Mononuclear cell (primary cell): ENCODE data around the gene KLF16. TPM values are rescaled to one million over a fixed set of nuclear protein-coding genes. Genes with fewer than 3 reads are reported as not detected.

Source experiments
- H3K27me3 ChIP-seq: 2 replicates; pipeline ENCODE4 v1.6.0; 2011; ENCODE audit warnings: low read length, control low read depth; ENCODE audit not compliant: insufficient read depth
- H3K4me1 ChIP-seq: 2 replicates; pipeline ENCODE4 v1.5.1; 2011; ENCODE audit warnings: mild to moderate bottlenecking, low read length, control low read depth; ENCODE audit not compliant: insufficient read depth
- H3K4me3 ChIP-seq: 2 replicates; pipeline ENCODE4 v1.5.1; 2011; ENCODE audit warnings: mild to moderate bottlenecking, low read length, moderate library complexity
- H3K9me3 ChIP-seq: 2 replicates; pipeline ENCODE4 v1.5.1; 2011; ENCODE audit warnings: low read depth, mild to moderate bottlenecking, control low read depth, low read length
- total RNA-seq: library from RNA; depleted of rRNA; stranded (reverse); fragments of >200 nt; gene quantifications from one replicate; pipeline ENCODE4 v1.2.3, GENCODE V29; 2012

KLF16 gene
- total RNA-seq, 1 donor: 12.4 TPM

- Histone ChIP-seq H3K4me3 (no peak overlapping the region), H3K9me3 (no peaks in the 10 kb centered on the region), H3K27me3 (no peaks in the 10 kb centered on the region), H3K4me1 (peaks cover 36% of the 10 kb centered on the region)
These were observed 26.2 kb downstream of the KLF16 start for GRCh38 chr19:1837222-1837565.

- no peak overlapping the region for H3K4me3 ChIP-seq
- H3K9me3 ChIP-seq: no peaks in the 10 kb centered on the region
- peaks cover 33% of the 10 kb centered on the region for H3K4me1 ChIP-seq
- H3K27me3 ChIP-seq: no peaks in the 10 kb centered on the region
These were observed 26.7 kb downstream of the KLF16 start for GRCh38 chr19:1836458-1837221.

DNA sequence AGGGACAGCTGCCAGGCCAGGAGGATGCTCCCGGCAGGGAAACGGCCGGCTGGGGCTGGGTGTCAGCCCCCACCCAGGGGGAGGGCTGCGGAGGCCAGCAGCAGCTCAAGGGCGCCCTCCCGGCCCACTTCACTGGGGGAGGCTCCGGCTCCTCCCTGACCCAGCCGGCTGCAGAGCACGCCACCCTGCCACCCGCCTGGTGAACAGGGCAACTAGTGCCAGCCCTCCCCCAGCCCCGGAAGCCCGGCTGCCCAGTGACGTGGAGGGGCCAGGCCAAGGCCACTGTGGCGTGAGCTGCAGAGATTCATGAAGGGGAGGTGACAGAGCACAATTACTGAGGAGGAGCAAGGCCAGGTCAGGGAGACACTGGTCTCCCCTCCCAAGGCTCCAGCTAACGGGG lies 29.8 kb downstream of the KLF16 start:
- Histone ChIP-seq H3K4me1 (peaks cover 9% of the 10 kb centered on the region), H3K9me3 (no peaks in the 10 kb centered on the region), H3K4me3 (no peak overlapping the region)

DNA sequence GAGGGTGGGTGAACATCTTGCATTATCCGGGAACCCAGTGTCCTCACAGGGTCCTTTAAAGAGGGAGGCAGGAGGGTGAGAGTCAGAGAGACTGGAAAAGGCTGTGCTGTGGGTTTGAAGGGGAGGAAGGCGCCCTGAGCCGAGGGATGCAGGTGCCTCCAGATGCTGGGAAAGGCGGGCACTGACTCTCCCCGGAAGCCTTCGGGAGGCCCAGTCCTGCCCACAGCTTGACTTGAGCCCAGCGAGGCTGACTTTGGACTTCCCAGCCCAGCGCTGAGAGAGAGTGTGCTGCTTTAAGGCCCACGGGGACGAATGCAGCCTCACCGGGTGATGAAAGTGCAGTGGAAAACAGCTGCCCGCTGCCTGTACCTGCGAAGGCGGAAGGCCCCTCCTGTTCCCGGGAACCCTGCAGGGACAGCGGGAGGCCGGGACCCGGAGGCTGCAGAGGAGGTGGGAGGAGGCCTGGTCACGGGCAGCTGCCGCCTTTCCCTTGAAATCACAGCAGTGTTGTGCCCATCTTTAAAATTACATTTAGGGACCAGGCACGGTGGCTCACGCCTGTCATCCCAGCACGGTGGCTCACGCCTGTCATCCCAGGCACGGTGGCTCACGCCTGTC lies 31.2 kb downstream of the KLF16 start:
- no peaks in the 10 kb centered on the region for H3K9me3 ChIP-seq
- H3K27me3 ChIP-seq: no peaks in the 10 kb centered on the region
- no peak overlapping the region for H3K4me3 ChIP-seq
- no peaks in the 10 kb centered on the region for H3K4me1 ChIP-seq

More for the DNA sequence above, 29.8 kb downstream of the KLF16 start:
- no peaks in the 10 kb centered on the region for H3K27me3 ChIP-seq

DNA sequence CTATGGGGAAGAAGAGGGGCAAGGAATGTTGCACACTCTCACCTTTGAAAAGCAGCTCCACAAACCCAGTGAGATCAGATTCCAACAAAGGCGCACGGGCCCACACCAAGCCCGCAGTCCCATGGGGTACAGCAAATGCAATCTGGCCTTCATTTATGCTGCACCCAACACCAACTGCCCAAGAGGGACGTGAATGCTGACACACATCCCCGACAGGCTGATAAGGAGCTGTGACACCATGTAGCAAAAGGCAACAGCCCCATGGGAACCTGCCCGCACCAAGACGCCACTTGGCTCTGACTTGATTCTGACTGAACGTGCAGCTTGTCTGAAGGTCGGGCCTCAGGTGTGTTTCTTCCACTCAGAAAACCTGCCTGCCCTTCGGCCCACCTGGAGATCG lies 32.4 kb downstream of the KLF16 start:
- H3K4me1 ChIP-seq: no peaks in the 10 kb centered on the region

DNA sequence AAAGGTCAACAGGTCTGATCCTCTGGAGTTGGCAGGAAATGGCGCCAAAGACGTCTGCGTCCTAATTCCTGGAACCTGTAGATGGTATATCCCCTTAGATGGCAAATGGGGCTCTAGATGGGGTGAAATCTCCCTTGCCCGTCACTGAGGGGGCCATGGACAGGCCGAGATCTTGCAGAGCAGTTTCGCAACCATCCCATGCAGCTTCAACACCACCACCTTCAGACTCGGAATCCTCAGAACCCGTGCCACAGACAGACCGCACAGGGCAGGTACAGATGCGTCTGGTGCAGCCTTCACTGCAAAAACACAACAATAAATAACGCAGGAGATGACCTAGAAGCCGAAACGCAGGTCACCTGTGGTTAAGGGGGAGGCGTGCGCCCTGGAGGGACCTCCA lies 32.8 kb downstream of the KLF16 start:
- Histone ChIP-seq H3K27me3 (no peaks in the 10 kb centered on the region), H3K4me1 (no peaks in the 10 kb centered on the region), H3K9me3 (no peaks in the 10 kb centered on the region), H3K4me3 (no peak overlapping the region)

More for the DNA sequence above, 32.4 kb downstream of the KLF16 start:
- no peaks in the 10 kb centered on the region for H3K9me3 ChIP-seq
- no peaks in the 10 kb centered on the region for H3K27me3 ChIP-seq
- no peak overlapping the region for H3K4me3 ChIP-seq

DNA sequence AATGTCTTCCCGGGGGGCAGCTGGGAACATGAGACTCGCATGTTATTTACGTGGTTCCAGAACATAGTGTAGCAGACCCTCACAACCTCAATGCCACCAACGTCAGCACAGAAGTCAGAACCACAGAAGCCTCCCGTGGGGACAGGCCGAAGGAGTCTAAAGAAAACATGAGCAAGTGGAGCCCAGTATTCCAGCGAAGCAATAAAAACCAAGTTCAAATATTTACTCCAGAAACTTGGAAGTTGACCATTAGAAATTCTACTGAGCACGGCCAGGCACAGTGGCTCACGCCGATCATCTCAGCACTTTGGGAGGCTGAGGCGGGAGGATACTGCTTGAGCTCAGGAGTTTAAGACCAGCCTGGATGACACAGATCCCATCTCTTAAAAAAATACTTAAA lies 33.4 kb downstream of the KLF16 start:
- Histone ChIP-seq H3K4me1 (no peaks in the 10 kb centered on the region), H3K27me3 (no peaks in the 10 kb centered on the region), H3K4me3 (no peak overlapping the region), H3K9me3 (no peaks in the 10 kb centered on the region)

DNA sequence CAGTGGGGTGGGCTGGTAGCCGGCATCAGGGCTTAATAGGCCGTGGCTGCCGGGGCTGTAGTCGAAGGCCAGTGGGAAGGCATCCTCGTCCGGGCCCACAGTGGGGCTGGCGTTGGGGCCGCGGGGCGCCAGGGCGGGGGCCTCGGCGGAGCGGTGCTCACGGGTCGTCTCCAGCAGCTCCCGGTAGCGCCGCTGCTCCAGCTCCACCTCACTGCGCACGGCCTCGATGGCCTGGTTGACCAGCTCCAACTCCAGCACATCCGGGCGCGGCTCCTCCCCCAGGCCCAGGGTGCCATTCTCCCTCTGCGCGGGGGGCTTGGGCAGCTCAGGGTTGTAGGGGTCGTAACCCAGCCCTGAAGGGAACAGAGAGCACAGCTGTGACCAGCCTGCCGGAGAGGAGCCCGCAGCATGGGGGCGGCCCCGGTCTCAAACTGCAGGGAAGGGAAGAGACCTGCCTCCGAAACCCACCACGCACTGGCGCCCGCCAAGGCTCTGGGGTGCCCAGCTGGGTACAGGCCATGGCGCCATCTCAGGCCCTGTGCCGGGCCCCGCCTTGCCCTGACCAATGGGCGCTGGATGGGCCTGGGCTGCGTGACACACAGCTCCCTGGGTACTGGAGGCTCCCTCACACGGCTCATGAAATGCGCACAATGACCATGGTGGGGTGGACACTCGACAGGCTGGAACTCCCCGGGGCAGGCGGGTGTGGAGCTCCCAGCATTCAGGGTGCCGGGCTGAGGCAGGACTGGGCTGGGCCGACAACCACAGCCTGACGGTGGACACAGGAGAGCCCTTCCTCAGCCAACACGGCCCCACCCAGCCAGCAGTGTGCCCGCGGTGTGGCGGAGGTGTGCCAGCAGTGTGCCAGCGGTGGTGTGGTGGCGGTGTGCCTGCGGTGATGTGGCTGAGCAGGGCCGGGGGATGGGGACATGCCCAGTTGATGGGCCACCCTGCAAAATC lies 34.8 kb downstream of the KLF16 start:
- no peaks in the 10 kb centered on the region for H3K27me3 ChIP-seq
- no peaks in the 10 kb centered on the region for H3K9me3 ChIP-seq

DNA sequence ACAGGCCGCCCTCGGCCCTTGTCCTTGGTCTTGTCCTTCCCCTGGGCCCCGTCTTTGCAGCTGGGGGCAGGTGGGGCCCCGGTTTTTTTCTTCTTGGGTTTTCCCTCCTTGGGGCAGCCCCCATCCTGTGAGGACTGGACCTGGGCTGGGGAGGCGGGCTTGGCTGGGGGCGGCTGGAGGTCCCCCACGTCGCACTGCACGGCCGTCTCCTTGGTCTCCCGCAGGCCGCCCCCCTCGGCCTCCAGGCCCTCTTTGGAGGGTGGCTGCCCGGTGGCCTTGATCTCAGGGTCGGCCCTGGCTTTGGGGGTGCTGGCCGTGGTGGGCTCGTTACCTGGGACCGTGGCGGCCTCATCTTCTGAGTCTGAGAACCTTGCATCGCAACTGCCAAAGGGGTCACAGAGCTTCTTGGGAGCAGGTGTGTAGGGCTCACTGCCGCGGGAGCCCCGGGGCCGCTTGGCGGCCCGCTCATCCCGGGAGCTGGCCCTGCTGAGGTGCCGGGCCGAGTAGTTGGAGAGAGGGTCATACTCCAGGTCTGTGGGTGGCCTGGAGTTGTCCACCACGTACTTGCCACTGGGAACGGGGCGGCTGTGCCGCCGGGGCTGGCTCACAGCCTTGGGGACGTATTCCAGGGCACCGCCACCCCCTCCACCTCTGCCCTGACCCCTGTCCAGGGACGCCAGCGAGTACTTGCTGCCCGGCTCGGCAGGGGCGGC lies 35.7 kb downstream of the KLF16 start:
- no peaks in the 10 kb centered on the region for H3K4me1 ChIP-seq
- H3K4me3 ChIP-seq: no peak overlapping the region
- H3K9me3 ChIP-seq: no peaks in the 10 kb centered on the region
- no peaks in the 10 kb centered on the region for H3K27me3 ChIP-seq

More for the DNA sequence above, 34.8 kb downstream of the KLF16 start:
- Histone ChIP-seq H3K4me1 (no peaks in the 10 kb centered on the region), H3K4me3 (no peak overlapping the region)

DNA sequence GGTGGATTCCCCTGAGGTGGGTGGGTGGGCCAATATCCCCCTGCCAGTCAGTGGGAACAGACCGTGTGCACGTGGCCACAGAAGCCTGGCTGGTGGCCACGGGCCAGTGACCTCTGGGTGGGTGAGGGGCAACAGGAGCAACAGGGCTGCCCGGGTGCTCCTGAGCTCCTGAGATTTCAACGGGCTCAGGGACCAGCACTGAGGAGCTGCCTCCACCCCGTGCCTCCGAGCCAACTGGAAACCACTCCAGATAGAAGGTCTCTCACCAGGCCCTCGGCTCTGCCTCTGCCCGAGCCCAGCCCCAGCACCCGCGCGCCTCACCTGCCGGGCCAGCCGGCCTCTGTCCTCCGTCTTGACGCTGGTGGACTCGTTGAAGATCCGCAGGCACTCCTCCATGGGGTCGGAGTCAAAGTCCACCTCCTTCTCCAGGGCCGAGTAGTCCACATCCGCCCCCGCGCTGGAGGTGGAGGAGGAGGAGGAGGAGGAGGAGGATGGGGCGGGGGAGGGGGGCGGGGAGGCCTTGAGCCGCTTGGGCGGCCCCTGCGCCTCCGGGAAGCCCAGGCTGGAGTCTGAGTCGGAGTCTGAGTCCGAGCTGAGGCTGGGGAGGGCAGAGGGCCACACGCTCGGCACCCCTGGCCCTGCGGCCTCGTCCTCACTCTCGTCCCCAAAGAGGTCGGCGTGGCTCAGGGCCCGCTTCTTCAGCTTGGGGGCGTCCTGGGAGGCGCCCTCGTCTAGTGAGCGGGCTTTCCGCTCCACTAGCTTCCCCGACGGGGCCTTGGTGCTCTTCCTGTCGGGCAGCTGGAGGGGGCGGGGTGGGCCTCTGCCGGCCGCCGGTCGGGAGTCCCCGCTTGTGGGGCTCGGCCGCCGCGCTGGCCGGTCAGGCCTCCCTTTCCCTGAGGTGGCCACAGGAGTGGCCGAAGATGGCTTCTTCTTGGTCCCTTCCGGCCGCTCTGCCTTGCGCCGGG lies 36.5 kb downstream of the KLF16 start:
- Histone ChIP-seq H3K4me1 (no peaks in the 10 kb centered on the region), H3K9me3 (no peaks in the 10 kb centered on the region), H3K4me3 (no peak overlapping the region), H3K27me3 (no peaks in the 10 kb centered on the region)

GRCh38 chr19:1825909-1826556 lies 37.3 kb downstream of the KLF16 start:
- Histone ChIP-seq H3K4me3 (no peak overlapping the region), H3K9me3 (no peaks in the 10 kb centered on the region), H3K4me1 (no peaks in the 10 kb centered on the region), H3K27me3 (no peaks in the 10 kb centered on the region)

DNA sequence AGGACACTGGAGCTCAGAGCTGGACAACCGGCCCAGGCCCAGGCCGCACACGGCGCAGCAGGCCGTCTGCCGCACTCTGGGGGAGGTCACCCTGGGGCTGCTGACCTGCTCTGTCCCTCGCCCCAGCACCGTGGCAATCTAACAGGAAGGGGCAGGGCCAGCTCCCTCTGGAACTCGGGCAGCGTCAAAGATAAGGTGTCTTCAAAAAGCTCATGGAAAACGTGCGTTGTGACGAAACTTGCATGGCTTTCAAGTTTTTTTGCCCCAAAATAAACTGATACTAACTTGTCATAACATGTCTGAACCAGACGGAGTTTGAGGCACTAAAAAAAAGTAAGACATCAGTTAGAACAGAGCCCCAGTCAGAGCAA lies 39.1 kb downstream of the KLF16 start:
- no peak overlapping the region for H3K4me3 ChIP-seq
- no peaks in the 10 kb centered on the region for H3K4me1 ChIP-seq
- H3K27me3 ChIP-seq: no peaks in the 10 kb centered on the region
- H3K9me3 ChIP-seq: no peaks in the 10 kb centered on the region

- Histone ChIP-seq H3K9me3 (no peaks in the 10 kb centered on the region), H3K27me3 (no peaks in the 10 kb centered on the region), H3K4me3 (no peak overlapping the region), H3K4me1 (no peaks in the 10 kb centered on the region)
These were observed 39.7 kb downstream of the KLF16 start for GRCh38 chr19:1823539-1824251.
